ENCODE data around the gene MAP3K2. TPM values are rescaled to one million over a fixed set of nuclear protein-coding genes. Genes with fewer than 3 reads are reported as not detected.

MAP3K2 gene
- total RNA-seq, 1 experiment from 2014 or later, result 54.6 TPM

DNA sequence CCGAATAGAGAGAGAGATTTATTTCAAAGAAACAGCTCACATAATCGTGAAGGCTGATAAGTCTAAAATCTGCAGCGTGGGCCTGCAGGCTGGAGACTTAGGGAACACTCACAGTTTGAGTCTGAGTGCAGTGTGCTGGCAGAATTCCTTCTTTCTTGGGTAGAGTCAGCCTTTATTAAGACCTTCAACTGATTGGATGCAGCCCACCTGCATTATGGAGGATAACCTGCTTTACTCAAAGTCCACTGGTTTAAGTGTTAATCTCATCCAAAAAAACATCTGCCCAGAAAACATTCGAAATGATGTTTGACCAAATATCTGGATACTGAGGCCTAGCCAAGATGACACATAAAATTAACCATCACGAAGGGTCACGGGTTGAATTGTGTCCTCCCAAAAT lies 46.7 kb upstream of the MAP3K2 start:
- DNase-seq (no peak), ATAC-seq (no peak)
- intact Hi-C loops (cut with micrococcal nuclease), result no loop called here
- no peaks in the 10 kb centered on the region for H3K27me3 ChIP-seq (ENCODE audit: low read length)
- no TSS peak for BruUV-seq (replicated peaks)
- H3K79me2 ChIP-seq (ENCODE audit: low read length), result no peaks in the 10 kb centered on the region
- H3K36me3 ChIP-seq (ENCODE audit: low read depth, low read length), result no peaks in the 10 kb centered on the region
- H2AFZ ChIP-seq (ENCODE audit: low read length), result no peak overlapping the region
- no peaks in the 10 kb centered on the region for H3K9me2 ChIP-seq (replicated peaks; ENCODE audit: low read length)
- H3K9ac ChIP-seq (ENCODE audit: low read length), result no peak overlapping the region
- H3K4me2 ChIP-seq (ENCODE audit: low read length), result no peak overlapping the region
- TF ChIP-seq, protein P1, sequence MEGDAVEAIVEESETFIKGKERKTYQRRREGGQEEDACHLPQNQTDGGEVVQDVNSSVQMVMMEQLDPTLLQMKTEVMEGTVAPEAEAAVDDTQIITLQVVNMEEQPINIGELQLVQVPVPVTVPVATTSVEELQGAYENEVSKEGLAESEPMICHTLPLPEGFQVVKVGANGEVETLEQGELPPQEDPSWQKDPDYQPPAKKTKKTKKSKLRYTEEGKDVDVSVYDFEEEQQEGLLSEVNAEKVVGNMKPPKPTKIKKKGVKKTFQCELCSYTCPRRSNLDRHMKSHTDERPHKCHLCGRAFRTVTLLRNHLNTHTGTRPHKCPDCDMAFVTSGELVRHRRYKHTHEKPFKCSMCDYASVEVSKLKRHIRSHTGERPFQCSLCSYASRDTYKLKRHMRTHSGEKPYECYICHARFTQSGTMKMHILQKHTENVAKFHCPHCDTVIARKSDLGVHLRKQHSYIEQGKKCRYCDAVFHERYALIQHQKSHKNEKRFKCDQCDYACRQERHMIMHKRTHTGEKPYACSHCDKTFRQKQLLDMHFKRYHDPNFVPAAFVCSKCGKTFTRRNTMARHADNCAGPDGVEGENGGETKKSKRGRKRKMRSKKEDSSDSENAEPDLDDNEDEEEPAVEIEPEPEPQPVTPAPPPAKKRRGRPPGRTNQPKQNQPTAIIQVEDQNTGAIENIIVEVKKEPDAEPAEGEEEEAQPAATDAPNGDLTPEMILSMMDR (conservative IDR thresholded peaks at IDR 0.05; ENCODE audit: low read depth, low read length), result no peak
- TF ChIP-seq EZH2 (IDR thresholded peaks at IDR 0.05; ENCODE audit: low read length, unreplicated experiment), result no peak
- no peak for TF ChIP-seq EZH2phosphoT487 (IDR thresholded peaks at IDR 0.05; ENCODE audit: borderline replicate concordance, low read length)
- no peaks in the 10 kb centered on the region for H4K20me1 ChIP-seq (ENCODE audit: low read length)
- POLR2A ChIA-PET (ENCODE audit: unreplicated experiment), result no interaction called here
- no peak overlapping the region for H3K4me3 ChIP-seq (ENCODE audit: low read length)
- H3K27ac ChIP-seq (ENCODE audit: low read length), result no peak overlapping the region
- CTCF ChIA-PET, result no interaction called here
- H3K9me3 ChIP-seq (ENCODE audit: low read length), result no peaks in the 10 kb centered on the region
- no peaks in the 10 kb centered on the region for H3F3A ChIP-seq (ENCODE audit: low read length, unreplicated experiment)
- no peaks in the 10 kb centered on the region for H3K4me1 ChIP-seq (ENCODE audit: insufficient read depth, low read length)

DNA sequence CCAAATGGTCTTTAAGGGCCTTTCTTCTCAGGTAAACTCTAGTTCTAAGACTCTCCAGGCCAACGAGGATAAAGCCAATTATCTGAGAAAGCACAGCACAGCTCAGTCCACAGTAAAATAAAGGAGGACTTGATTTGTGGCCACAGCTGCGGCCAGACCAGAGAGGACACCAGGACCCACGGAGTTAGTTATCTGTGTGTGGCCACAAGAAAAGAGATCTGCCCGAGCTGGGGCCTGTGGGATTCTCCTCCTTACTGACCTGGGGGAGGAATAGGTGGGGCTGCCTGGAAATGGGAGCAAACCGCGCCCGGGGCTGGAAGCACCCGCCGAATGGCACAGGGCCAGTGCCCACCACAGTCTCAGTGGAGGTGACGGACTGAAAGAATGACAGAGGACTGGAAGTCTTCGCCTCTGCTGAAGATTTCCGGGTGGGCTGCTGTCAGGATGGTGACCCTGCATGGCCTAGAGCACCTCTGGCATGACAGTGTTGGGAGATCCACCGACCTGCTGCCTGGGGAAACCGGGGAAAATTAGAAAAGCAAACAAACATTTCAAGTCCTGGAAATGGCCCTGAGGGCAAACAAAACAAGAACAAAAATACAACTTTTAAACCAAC lies 43.7 kb upstream of the MAP3K2 start:
- ChIA-PET POLR2A (ENCODE audit: unreplicated experiment) (no interaction called here), CTCF (no interaction called here)
- no peaks in the 10 kb centered on the region for H3K9me3 ChIP-seq (ENCODE audit: low read length)
- no peak for DNase-seq
- H3F3A ChIP-seq (ENCODE audit: low read length, unreplicated experiment), result no peaks in the 10 kb centered on the region
- no TSS peak for BruUV-seq (replicated peaks)
- H2AFZ ChIP-seq (ENCODE audit: low read length), result no peak overlapping the region
- H3K4me2 ChIP-seq (ENCODE audit: low read length), result no peak overlapping the region
- H4K20me1 ChIP-seq (ENCODE audit: low read length), result no peaks in the 10 kb centered on the region
- no peak overlapping the region for H3K27ac ChIP-seq (ENCODE audit: low read length)
- TF ChIP-seq EZH2phosphoT487 (IDR thresholded peaks at IDR 0.05; ENCODE audit: borderline replicate concordance, low read length) (no peak), EZH2 (IDR thresholded peaks at IDR 0.05; ENCODE audit: low read length, unreplicated experiment) (no peak)
- TF ChIP-seq, protein P1 (conservative IDR thresholded peaks at IDR 0.05; ENCODE audit: low read depth, low read length), result no peak
- intact Hi-C loops (cut with micrococcal nuclease), result no loop called here
- ATAC-seq, result no peak
- H3K9me2 ChIP-seq (replicated peaks; ENCODE audit: low read length), result no peaks in the 10 kb centered on the region
- H3K4me3 ChIP-seq (ENCODE audit: low read length), result no peak overlapping the region
- no peaks in the 10 kb centered on the region for H3K4me1 ChIP-seq (ENCODE audit: insufficient read depth, low read length)
- no peak overlapping the region for H3K9ac ChIP-seq (ENCODE audit: low read length)
- no peaks in the 10 kb centered on the region for H3K36me3 ChIP-seq (ENCODE audit: low read depth, low read length)
- no peaks in the 10 kb centered on the region for H3K79me2 ChIP-seq (ENCODE audit: low read length)
- no peaks in the 10 kb centered on the region for H3K27me3 ChIP-seq (ENCODE audit: low read length)

DNA sequence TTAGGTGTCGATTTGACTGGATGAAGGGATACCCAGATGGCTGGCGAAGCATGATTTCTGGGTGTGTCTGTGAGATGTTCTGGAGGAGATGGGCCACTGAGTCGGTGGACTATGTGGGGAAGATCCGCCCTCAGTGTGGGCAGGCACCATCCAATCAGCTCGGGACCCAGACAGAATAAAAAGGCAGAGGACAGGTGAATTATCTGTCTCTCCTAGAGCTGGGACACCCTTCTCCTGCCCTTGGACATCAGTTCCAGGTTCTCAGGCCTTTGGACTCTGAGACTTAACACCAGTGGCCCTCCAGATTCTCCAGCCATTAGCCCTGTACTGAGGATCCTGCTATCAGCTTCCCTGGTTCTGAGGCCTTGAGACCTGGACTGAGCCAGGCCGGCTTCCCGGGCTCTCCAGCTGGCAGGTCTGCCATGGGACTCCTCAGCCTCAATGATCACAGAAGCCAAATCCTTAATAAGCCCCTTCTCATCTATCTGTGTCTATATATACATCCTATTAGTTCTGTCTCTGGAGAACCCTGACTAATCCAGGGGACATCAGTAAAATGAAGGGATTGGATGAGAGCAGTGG lies 42.2 kb upstream of the MAP3K2 start:
- no peak overlapping the region for H3K27ac ChIP-seq (ENCODE audit: low read length)
- no peaks in the 10 kb centered on the region for H3F3A ChIP-seq (ENCODE audit: low read length, unreplicated experiment)
- no peaks in the 10 kb centered on the region for H3K27me3 ChIP-seq (ENCODE audit: low read length)
- no peaks in the 10 kb centered on the region for H3K9me3 ChIP-seq (ENCODE audit: low read length)
- no peak overlapping the region for H3K4me2 ChIP-seq (ENCODE audit: low read length)
- no peak overlapping the region for H3K4me3 ChIP-seq (ENCODE audit: low read length)
- ChIA-PET POLR2A (ENCODE audit: unreplicated experiment) (no interaction called here), CTCF (no interaction called here)
- ATAC-seq (no peak), DNase-seq (no peak)
- H3K36me3 ChIP-seq (ENCODE audit: low read depth, low read length), result no peaks in the 10 kb centered on the region
- H4K20me1 ChIP-seq (ENCODE audit: low read length), result no peaks in the 10 kb centered on the region
- H3K4me1 ChIP-seq (ENCODE audit: insufficient read depth, low read length), result no peaks in the 10 kb centered on the region
- TF ChIP-seq, protein P1 (conservative IDR thresholded peaks at IDR 0.05; ENCODE audit: low read depth, low read length), result no peak
- no peak for TF ChIP-seq EZH2 (IDR thresholded peaks at IDR 0.05; ENCODE audit: low read length, unreplicated experiment)
- no peak for TF ChIP-seq EZH2phosphoT487 (IDR thresholded peaks at IDR 0.05; ENCODE audit: borderline replicate concordance, low read length)
- no peak overlapping the region for H3K9ac ChIP-seq (ENCODE audit: low read length)
- H3K9me2 ChIP-seq (replicated peaks; ENCODE audit: low read length), result no peaks in the 10 kb centered on the region
- no peaks in the 10 kb centered on the region for H3K79me2 ChIP-seq (ENCODE audit: low read length)
- H2AFZ ChIP-seq (ENCODE audit: low read length), result no peak overlapping the region
- intact Hi-C loops (cut with micrococcal nuclease), result no loop called here
- no TSS peak for BruUV-seq (replicated peaks)

Data from PC-3 (cell line).